HepG2 (cell line): ENCODE data around the gene PRDM10.

Source experiments
- CTCF ChIP-seq: sonication (generic); formaldehyde crosslinking; IDR thresholded peaks from 2 replicates; pipeline ENCODE4 v1.5.0; 2020; ENCODE audit warnings: mild to moderate bottlenecking, missing genetic modification reagents, moderate library complexity
- FOXK2 ChIP-seq: fragments of 450-650 bp; IDR thresholded peaks from 2 replicates; pipeline ENCODE4 v1.6.1; 2016
- GRHL1 ChIP-seq: sonication (generic); formaldehyde crosslinking; conservative IDR thresholded peaks from 2 replicates; pipeline ENCODE4 v1.8.0; 2022; ENCODE audit warnings: missing genetic modification reagents
- POLR2A ChIP-seq, 2 experiments: IDR thresholded peaks; 2 replicates each; pipeline ENCODE4 v1.6.1; 2011; ENCODE audit warnings: low read depth in 2 of 2, low read length in 2 of 2, mild to moderate bottlenecking in 1 of 2, moderate library complexity in 1 of 2; ENCODE audit not compliant: insufficient read depth in 1 of 2
- UBTF ChIP-seq: sonication (generic); formaldehyde crosslinking; IDR thresholded peaks from 2 replicates; pipeline ENCODE4 v1.4.0; 2020; ENCODE audit warnings: mild to moderate bottlenecking, missing genetic modification reagents
- ZNF12 ChIP-seq: sonication (generic); formaldehyde crosslinking; IDR thresholded peaks from 2 replicates; pipeline ENCODE4 v1.5.0; 2020; ENCODE audit warnings: missing genetic modification reagents
- ZNF33A ChIP-seq: sonication (generic); formaldehyde crosslinking; IDR thresholded peaks from 2 replicates; pipeline ENCODE4 v1.5.1; 2020; ENCODE audit warnings: missing genetic modification reagents, mild to moderate bottlenecking, moderate library complexity, borderline replicate concordance
- ZNF367 ChIP-seq: sonication (generic); formaldehyde crosslinking; IDR thresholded peaks from 2 replicates; pipeline ENCODE4 v1.4.0; 2020; ENCODE audit warnings: missing genetic modification reagents, borderline replicate concordance
- ZNF569 ChIP-seq: sonication (generic); formaldehyde crosslinking; IDR thresholded peaks from 2 replicates; pipeline ENCODE4 v1.5.0; 2020; ENCODE audit warnings: mild to moderate bottlenecking, missing genetic modification reagents, moderate library complexity, borderline replicate concordance
- TF ChIP-seq, protein P1 (sequence below): fragments of 450-650 bp; IDR thresholded peaks from 2 replicates; pipeline ENCODE4 v1.6.1; 2017; ENCODE audit warnings: mild to moderate bottlenecking

- no peak for TF ChIP-seq GRHL1
- TF ChIP-seq FOXK2, result no peak
- no peak for TF ChIP-seq ZNF367 (CRISPR knock-in tag)
- TF ChIP-seq, protein P1, sequence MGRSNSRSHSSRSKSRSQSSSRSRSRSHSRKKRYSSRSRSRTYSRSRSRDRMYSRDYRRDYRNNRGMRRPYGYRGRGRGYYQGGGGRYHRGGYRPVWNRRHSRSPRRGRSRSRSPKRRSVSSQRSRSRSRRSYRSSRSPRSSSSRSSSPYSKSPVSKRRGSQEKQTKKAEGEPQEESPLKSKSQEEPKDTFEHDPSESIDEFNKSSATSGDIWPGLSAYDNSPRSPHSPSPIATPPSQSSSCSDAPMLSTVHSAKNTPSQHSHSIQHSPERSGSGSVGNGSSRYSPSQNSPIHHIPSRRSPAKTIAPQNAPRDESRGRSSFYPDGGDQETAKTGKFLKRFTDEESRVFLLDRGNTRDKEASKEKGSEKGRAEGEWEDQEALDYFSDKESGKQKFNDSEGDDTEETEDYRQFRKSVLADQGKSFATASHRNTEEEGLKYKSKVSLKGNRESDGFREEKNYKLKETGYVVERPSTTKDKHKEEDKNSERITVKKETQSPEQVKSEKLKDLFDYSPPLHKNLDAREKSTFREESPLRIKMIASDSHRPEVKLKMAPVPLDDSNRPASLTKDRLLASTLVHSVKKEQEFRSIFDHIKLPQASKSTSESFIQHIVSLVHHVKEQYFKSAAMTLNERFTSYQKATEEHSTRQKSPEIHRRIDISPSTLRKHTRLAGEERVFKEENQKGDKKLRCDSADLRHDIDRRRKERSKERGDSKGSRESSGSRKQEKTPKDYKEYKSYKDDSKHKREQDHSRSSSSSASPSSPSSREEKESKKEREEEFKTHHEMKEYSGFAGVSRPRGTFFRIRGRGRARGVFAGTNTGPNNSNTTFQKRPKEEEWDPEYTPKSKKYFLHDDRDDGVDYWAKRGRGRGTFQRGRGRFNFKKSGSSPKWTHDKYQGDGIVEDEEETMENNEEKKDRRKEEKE, result no peak
- no peak for TF ChIP-seq CTCF
- TF ChIP-seq ZNF33A (CRISPR knock-in tag), result no peak
- TF ChIP-seq POLR2A (IDR thresholded peaks at IDR 0.05; ENCODE audit: insufficient read depth in 1 of 2, low read depth in 2 of 2, low read length in 2 of 2), result no peak
- TF ChIP-seq ZNF569, result no peak
- no peak for TF ChIP-seq ZNF12 (CRISPR knock-in tag)
- no peak for TF ChIP-seq UBTF
These were observed 30.0 kb downstream of the PRDM10 start for GRCh38 chr11:129972611-129973010.
